ENCODE results near the gene PIGO. TPM values are rescaled to one million over a fixed set of nuclear protein-coding genes. Genes with fewer than 3 reads are reported as not detected.

PIGO gene
- total RNA-seq, 2 donors from 2014 or later, result 32.4 to 38.7 TPM

- DNase-seq (no peak), ATAC-seq (no peak)
- intact Hi-C loops (cut with DNase I, micrococcal nuclease), result no loop called here
These were observed 21.6 kb downstream of the PIGO start for GRCh38 chr9:35074791-35075190.

- intact Hi-C loops (cut with DNase I, micrococcal nuclease), result no loop called here
- no peak for DNase-seq
These were observed 22.2 kb downstream of the PIGO start for GRCh38 chr9:35074141-35074540.

DNA sequence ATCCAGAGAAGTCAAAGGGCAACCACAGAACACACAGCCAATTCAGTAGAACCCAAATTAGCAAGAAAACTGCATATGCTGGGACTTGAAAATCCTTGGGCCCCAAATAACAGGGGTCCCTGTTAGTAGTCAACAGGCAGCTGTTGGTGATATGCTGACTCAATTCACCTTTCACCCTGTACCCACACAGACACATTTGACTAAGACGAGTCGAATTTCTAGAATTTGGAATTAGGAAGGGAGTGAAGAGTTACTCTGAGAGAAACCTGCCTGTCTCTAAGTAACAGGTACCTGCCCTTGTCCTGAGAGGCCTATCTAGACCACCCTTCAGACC, 23.1 kb downstream of the PIGO start:
- ATAC-seq, result no peak
- DNase-seq, result no peak
- intact Hi-C loops (cut with DNase I, micrococcal nuclease), result no loop called here

More at GRCh38 chr9:35074141-35074540, 22.2 kb downstream of the PIGO start:
- no peak for ATAC-seq

GRCh38 chr9:35072461-35073278, 23.7 kb downstream of the PIGO start, which contains the start of gene VCP:
VCP (minus strand) TSS chr9:35072625; CDS start chr9:35072353, 272 bp downstream.
- intact Hi-C loops (cut with DNase I, micrococcal nuclease), result no loop called here
- ATAC-seq, result peak; percentile 89
- peak; percentile 96 to 99 for DNase-seq

DNA sequence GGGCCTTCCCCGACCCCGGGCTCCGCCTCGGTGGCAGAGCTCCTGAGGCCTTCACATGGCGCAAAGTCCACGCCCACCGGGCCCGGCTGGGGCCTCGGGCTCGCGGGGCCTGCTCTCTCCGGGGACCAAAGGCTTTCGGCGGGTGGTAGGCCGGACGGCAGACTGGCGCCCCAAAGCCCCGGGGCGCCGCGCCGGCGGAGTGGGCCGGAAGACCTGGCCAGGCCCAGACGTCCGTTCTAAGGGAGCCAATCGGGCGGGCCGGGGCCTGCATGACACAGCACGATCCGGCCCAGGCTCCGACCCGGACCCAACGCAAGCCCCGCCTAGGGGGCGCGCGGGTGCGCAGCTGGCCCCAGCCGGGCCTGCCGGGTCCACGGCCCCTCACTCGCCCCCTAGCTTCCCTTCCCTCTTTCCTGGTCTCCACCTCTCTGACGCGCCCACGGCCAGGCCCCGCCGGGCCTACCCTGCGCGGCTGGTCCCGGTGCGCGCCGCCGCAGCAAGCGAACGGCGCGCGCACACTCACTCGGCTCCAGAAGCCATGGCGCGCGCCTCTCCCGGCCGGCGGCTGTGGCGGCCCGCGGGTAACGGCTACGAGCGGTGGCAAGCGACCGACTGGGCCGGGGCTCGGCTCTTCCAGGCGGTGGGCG, 24.5 kb downstream of the PIGO start:
- ATAC-seq (peak; percentile 73), DNase-seq (peak; percentile 84 to 88)
- intact Hi-C loops (cut with DNase I, micrococcal nuclease), result no loop called here

GRCh38 chr9:35070823-35071813, 25.3 kb downstream of the PIGO start:
- intact Hi-C loops (cut with DNase I, micrococcal nuclease), result no loop called here
- DNase-seq, result no peak
- no peak for ATAC-seq

DNA sequence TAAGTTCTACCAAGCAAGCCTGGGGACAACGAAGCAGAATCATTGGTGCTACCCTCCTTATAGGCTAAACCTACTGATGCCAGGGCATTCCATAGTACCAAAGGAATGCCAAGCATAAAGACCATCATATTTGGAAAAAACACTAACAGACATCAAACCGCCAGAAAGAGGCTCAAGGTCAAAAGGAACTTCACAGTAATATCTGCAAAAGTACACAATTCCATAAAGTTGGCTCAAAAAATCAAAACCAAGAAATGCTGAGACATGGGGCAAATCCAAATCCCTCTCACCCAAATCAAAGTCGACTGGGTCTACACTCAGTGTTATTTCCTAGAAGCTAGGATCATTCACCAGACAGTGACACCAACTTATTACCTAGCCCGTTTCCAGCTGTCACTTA, 27.4 kb downstream of the PIGO start:
- ATAC-seq (no peak), DNase-seq (no peak)
- intact Hi-C loops (cut with DNase I, micrococcal nuclease), result no loop called here

DNA sequence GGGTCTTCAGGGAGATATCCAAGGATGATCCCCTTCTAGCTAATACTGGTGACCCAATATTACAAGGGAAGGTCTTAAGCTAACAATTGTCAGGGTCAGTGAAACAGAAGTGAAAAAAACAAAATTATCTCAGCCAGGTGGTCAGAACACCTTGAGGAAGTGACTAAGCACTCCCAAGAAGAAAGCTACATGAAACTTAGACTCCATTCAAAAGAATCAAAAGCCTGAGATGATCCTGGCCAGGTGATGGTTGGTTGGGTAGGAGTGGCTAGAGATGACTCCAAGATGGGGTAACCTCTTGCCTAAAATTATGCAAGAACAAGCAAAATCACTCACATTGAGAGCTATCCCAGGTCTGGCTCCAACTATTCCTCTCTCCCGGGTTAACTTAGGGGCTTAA, 29.3 kb downstream of the PIGO start:
- DNase-seq (no peak), ATAC-seq (no peak)
- intact Hi-C loops (cut with DNase I, micrococcal nuclease), result no loop called here

GRCh38 chr9:35060548-35061207, 35.7 kb downstream of the PIGO start:
- DNase-seq (no peak), ATAC-seq (peak; percentile 56)
- intact Hi-C loops (cut with DNase I, micrococcal nuclease), result no loop called here

GRCh38 chr9:35059438-35059837, 37.0 kb downstream of the PIGO start:
- ATAC-seq, result no peak
- intact Hi-C loops (cut with DNase I, micrococcal nuclease), result no loop called here

DNA sequence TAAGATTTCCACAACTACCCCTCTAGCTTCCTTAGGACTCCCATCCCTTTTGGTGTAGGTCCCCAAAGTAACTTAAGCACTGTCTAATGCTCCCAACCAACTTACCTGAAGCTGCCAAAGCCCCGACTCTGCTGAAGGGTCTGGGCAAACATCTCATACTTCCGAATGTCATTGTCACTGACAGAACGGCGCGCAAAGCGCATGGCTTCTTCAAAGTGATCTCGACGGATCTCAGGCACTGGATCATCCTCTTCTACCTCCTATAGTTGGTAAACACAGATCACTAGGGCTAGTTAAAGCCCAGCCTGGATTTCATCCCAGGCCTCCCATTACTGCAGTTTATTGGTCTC, 39.1 kb downstream of the PIGO start:
- ATAC-seq, result no peak
- no peak for DNase-seq
- intact Hi-C loops (cut with DNase I, micrococcal nuclease), result no loop called here

More at GRCh38 chr9:35059438-35059837, 37.0 kb downstream of the PIGO start:
- DNase-seq, result no peak

- DNase-seq (no peak), ATAC-seq (peak; percentile 17)
- intact Hi-C loops (cut with DNase I, micrococcal nuclease), result no loop called here
These were observed 39.7 kb downstream of the PIGO start for GRCh38 chr9:35056571-35057270.

DNA sequence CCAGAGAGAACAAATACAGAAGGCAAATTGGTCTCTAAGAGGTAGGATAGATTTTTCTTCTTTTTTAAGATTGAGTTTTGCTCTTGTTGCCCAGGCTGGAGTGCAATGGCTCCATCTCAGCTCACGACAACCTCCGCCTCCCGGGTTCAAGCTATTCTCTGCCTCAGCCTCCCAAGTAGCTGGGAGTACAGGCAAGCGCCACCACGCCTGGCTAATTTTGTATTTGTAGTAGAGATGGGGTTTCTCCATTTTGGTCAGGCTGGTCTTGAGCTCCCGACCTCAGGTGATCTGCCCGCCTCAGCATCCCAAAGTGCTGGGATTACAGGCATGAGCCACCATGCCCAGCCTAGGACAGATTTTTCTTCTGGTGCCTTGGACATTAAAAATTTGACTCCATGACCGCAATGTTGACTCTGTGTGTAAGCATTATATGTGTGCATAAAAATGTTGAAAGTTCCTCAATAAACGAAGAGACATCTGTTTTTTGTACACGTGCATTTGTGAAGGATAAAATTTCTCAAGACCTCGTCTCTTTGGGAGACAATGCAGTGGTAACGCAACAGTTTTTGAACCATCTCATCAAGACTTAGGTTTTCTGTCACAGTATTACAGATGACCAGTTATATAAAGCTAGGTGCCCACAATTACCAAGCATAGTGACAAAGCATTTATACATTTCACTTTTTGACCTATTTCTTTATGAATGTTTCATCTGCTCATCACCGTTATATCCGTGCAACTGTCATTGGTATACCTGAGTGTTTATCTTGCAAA, 41.3 kb downstream of the PIGO start:
- DNase-seq (no peak), ATAC-seq (no peak)
- intact Hi-C loops (cut with DNase I, micrococcal nuclease), result no loop called here

GRCh38 chr9:35054185-35054835, 42.1 kb downstream of the PIGO start:
- intact Hi-C loops (cut with DNase I, micrococcal nuclease), result no loop called here
- ATAC-seq, result no peak
- DNase-seq, result no peak

GRCh38 chr9:35051069-35051967, 45.1 kb downstream of the PIGO start:
- intact Hi-C loops (cut with DNase I, micrococcal nuclease), result no loop called here
- DNase-seq (peak in 1 of 2 donors; percentile 48), ATAC-seq (peak; percentile 79)

DNA sequence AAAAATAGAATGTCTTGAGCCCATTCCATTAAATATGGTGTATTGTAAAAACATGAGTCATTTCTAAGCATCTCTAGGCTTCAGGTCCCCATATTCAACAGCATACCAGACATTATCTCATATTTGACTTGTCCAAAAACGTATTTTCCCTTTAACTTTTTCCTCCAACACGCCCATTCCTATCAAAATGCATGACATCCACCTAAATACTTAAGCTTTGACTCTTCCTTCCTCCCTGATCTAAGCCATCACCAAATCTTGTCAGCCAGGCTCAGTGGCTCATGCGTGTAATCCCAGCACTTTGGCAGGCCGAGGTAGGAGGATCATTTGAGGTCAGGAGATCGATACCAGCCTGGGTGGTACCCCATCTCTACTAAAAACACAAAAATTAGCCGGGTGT, 47.9 kb downstream of the PIGO start:
- intact Hi-C loops (cut with DNase I, micrococcal nuclease), result no loop called here
- no peak for DNase-seq
- no peak for ATAC-seq

Measured in left colon (tissue), 2 donors.